Neural cell (in vitro differentiated cells): Measurements from ENCODE around the gene CRPPA. TPM values are rescaled to one million over a fixed set of nuclear protein-coding genes. Genes with fewer than 3 reads are reported as not detected.

Experiments used
- H2AFZ ChIP-seq: fragments of 200-600, 300-800 bp; sonication (generic), shearing (Covaris generic); 2 replicates; pipeline ENCODE4 v1.6.0; 2014; ENCODE audit warnings: low read depth, mild to moderate bottlenecking, antibody characterized with exemption, low read length, moderate library complexity
- H3F3A ChIP-seq: fragments of 200-600 bp; shearing (Covaris generic); 2 replicates; pipeline ENCODE4 v1.6.1; 2016; ENCODE audit warnings: mild to moderate bottlenecking, moderate library complexity, mixed read lengths, antibody characterized with exemption, low read length; ENCODE audit not compliant: insufficient read depth, poor library complexity, severe bottlenecking
- H3K27ac ChIP-seq: fragments of 200-600, 300-800 bp; sonication (generic), shearing (Covaris generic); 2 replicates; pipeline ENCODE4 v1.5.1; 2014; ENCODE audit warnings: mild to moderate bottlenecking, low read length, moderate library complexity
- H3K27me3 ChIP-seq: fragments of 300-800, 200-600 bp; sonication (generic), shearing (Covaris generic); 2 replicates; pipeline ENCODE4 v1.6.0; 2014; ENCODE audit warnings: mild to moderate bottlenecking, low read depth, low read length, moderate library complexity; ENCODE audit not compliant: insufficient read depth
- H3K36me3 ChIP-seq: fragments of 300-800, 200-600 bp; sonication (generic), shearing (Covaris generic); 2 replicates; pipeline ENCODE4 v1.5.1; 2014; ENCODE audit warnings: mild to moderate bottlenecking, antibody characterized with exemption, low read length, moderate library complexity; ENCODE audit not compliant: insufficient read depth
- H3K4me2 ChIP-seq: fragments of 300-800, 200-600 bp; sonication (generic), shearing (Covaris generic); 2 replicates; pipeline ENCODE4 v1.6.0; 2014; ENCODE audit warnings: mild to moderate bottlenecking, low read length
- H3K4me3 ChIP-seq: fragments of 300-800, 200-600 bp; sonication (generic), shearing (Covaris generic); 2 replicates; pipeline ENCODE4 v1.5.1; 2014; ENCODE audit warnings: mild to moderate bottlenecking, low read length, moderate library complexity
- H3K79me2 ChIP-seq: fragments of 200-600 bp; shearing (Covaris generic); replicated peaks from 2 replicates; pipeline ENCODE4 v1.6.0; 2014; ENCODE audit warnings: mild to moderate bottlenecking, low read length, moderate library complexity; ENCODE audit not compliant: insufficient read depth
- H3K9ac ChIP-seq: fragments of 300-800, 200-600 bp; sonication (generic), shearing (Covaris generic); 2 replicates; pipeline ENCODE4 v1.6.1; 2016; ENCODE audit warnings: mild to moderate bottlenecking, low read length, mixed read lengths
- H3K9me2 ChIP-seq: fragments of 200-600 bp; shearing (Covaris generic); 2 replicates; pipeline ENCODE4 v1.6.1; 2016; ENCODE audit warnings: mild to moderate bottlenecking, low read length, mixed read lengths; ENCODE audit not compliant: insufficient read depth
- H3K9me3 ChIP-seq: fragments of 200-600, 300-800 bp; sonication (generic), shearing (Covaris generic); 2 replicates; pipeline ENCODE4 v1.6.1; 2016; ENCODE audit warnings: mild to moderate bottlenecking, mixed run types, low read length, moderate library complexity, mixed read lengths
- H4K20me1 ChIP-seq: fragments of 200-600 bp; shearing (Covaris generic); 2 replicates; pipeline ENCODE4 v1.6.1; 2016; ENCODE audit warnings: mild to moderate bottlenecking, mixed run types; ENCODE audit not compliant: insufficient read depth
- EP300 ChIP-seq: fragments of 450-650 bp; conservative IDR thresholded peaks from 2 replicates; pipeline ENCODE4 v1.6.1; 2014; ENCODE audit warnings: antibody characterized with exemption, mild to moderate bottlenecking, moderate library complexity; ENCODE audit not compliant: poor library complexity, severe bottlenecking
- EZH2 ChIP-seq: fragments of 200-600, 300-800 bp; shearing (Covaris generic), sonication (generic); IDR thresholded peaks from 2 replicates; pipeline ENCODE4 v1.6.1; 2014; ENCODE audit warnings: antibody characterized with exemption, low read length, borderline replicate concordance, mild to moderate bottlenecking; ENCODE audit not compliant: insufficient read depth, poor library complexity, severe bottlenecking
- MXI1 ChIP-seq: fragments of 450-650 bp; conservative IDR thresholded peaks from 2 replicates; pipeline ENCODE4 v1.6.1; 2014; ENCODE audit warnings: antibody characterized with exemption, mild to moderate bottlenecking; ENCODE audit not compliant: poor library complexity, severe bottlenecking
- POLR2AphosphoS5 ChIP-seq: IDR thresholded peaks from 2 replicates; pipeline ENCODE4 v1.6.1; 2012
- RAD21 ChIP-seq: fragments of 450-650 bp; conservative IDR thresholded peaks from 2 replicates; pipeline ENCODE4 v1.6.1; 2014; ENCODE audit warnings: antibody characterized with exemption, mild to moderate bottlenecking, moderate library complexity
- SMC3 ChIP-seq: fragments of 450-650 bp; conservative IDR thresholded peaks from 2 replicates; pipeline ENCODE4 v1.6.1; 2014; ENCODE audit warnings: antibody characterized with exemption, mild to moderate bottlenecking, moderate library complexity; ENCODE audit not compliant: poor library complexity
- TAF1 ChIP-seq: IDR thresholded peaks from 2 replicates; pipeline ENCODE4 v1.6.1; 2012; ENCODE audit warnings: low read depth
- polyA plus RNA-seq: library from polyadenylated mRNA; depleted of rRNA; stranded (reverse); fragments of >200 nt; gene quantifications from 2 replicates; pipeline ENCODE4 v1.2.3, GENCODE V29; 2014
- TF ChIP-seq, protein P1 (sequence below): IDR thresholded peaks from 2 replicates; pipeline ENCODE4 v1.6.1; 2012; ENCODE audit warnings: borderline replicate concordance
- TF ChIP-seq, protein P2 (sequence below): fragments of 450-650 bp; IDR thresholded peaks from 2 replicates; pipeline ENCODE4 v1.5.1; 2014; ENCODE audit warnings: antibody characterized with exemption, mild to moderate bottlenecking, moderate library complexity; ENCODE audit not compliant: poor library complexity, severe bottlenecking

The CRPPA gene
- polyA plus RNA-seq, 1 donor from 2014 or later = 0.05 TPM

DNA sequence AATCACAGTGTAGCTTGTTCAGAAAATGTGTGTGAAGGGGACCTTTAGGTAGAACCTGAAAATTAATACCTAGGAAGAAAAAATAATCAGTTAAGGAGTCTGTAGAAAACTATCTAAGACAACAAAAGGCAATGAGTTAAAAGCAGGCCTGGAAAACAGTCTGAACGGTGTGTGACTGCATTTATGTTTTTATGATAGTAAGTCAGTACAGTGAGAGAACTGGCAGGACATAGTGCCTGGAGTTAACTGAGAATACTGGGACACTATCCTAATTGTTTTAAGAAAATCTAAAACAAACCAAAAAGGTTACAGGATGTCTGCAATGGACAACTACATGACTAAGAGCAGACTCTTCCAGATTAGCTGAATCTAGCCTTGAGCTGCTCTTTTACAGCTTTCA is 17.9 kb downstream of the CRPPA start:
- no peak overlapping the region for H3K4me3 ChIP-seq
- H3K9me2 ChIP-seq = no peaks in the 10 kb centered on the region
- H3K9me3 ChIP-seq = peaks cover 18% of the 10 kb centered on the region
- H3K27ac ChIP-seq = no peak overlapping the region
- H3F3A ChIP-seq = no peaks in the 10 kb centered on the region
- H2AFZ ChIP-seq = no peak overlapping the region
- H3K9ac ChIP-seq = no peak overlapping the region
- no peaks in the 10 kb centered on the region for H4K20me1 ChIP-seq
- H3K79me2 ChIP-seq = no peaks in the 10 kb centered on the region
- no peak for TF ChIP-seq RAD21
- no peak for TF ChIP-seq SMC3
- TF ChIP-seq MXI1 = no peak
- no peak for TF ChIP-seq POLR2AphosphoS5
- TF ChIP-seq, protein P1, sequence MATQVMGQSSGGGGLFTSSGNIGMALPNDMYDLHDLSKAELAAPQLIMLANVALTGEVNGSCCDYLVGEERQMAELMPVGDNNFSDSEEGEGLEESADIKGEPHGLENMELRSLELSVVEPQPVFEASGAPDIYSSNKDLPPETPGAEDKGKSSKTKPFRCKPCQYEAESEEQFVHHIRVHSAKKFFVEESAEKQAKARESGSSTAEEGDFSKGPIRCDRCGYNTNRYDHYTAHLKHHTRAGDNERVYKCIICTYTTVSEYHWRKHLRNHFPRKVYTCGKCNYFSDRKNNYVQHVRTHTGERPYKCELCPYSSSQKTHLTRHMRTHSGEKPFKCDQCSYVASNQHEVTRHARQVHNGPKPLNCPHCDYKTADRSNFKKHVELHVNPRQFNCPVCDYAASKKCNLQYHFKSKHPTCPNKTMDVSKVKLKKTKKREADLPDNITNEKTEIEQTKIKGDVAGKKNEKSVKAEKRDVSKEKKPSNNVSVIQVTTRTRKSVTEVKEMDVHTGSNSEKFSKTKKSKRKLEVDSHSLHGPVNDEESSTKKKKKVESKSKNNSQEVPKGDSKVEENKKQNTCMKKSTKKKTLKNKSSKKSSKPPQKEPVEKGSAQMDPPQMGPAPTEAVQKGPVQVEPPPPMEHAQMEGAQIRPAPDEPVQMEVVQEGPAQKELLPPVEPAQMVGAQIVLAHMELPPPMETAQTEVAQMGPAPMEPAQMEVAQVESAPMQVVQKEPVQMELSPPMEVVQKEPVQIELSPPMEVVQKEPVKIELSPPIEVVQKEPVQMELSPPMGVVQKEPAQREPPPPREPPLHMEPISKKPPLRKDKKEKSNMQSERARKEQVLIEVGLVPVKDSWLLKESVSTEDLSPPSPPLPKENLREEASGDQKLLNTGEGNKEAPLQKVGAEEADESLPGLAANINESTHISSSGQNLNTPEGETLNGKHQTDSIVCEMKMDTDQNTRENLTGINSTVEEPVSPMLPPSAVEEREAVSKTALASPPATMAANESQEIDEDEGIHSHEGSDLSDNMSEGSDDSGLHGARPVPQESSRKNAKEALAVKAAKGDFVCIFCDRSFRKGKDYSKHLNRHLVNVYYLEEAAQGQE = no peak
- no peak for TF ChIP-seq EZH2
- TF ChIP-seq EP300 = no peak
- no peak for TF ChIP-seq TAF1
- TF ChIP-seq, protein P2, sequence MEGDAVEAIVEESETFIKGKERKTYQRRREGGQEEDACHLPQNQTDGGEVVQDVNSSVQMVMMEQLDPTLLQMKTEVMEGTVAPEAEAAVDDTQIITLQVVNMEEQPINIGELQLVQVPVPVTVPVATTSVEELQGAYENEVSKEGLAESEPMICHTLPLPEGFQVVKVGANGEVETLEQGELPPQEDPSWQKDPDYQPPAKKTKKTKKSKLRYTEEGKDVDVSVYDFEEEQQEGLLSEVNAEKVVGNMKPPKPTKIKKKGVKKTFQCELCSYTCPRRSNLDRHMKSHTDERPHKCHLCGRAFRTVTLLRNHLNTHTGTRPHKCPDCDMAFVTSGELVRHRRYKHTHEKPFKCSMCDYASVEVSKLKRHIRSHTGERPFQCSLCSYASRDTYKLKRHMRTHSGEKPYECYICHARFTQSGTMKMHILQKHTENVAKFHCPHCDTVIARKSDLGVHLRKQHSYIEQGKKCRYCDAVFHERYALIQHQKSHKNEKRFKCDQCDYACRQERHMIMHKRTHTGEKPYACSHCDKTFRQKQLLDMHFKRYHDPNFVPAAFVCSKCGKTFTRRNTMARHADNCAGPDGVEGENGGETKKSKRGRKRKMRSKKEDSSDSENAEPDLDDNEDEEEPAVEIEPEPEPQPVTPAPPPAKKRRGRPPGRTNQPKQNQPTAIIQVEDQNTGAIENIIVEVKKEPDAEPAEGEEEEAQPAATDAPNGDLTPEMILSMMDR = no peak
- no peak overlapping the region for H3K4me2 ChIP-seq
- H3K36me3 ChIP-seq = peaks cover 8% of the 10 kb centered on the region
- H3K27me3 ChIP-seq = no peaks in the 10 kb centered on the region

DNA sequence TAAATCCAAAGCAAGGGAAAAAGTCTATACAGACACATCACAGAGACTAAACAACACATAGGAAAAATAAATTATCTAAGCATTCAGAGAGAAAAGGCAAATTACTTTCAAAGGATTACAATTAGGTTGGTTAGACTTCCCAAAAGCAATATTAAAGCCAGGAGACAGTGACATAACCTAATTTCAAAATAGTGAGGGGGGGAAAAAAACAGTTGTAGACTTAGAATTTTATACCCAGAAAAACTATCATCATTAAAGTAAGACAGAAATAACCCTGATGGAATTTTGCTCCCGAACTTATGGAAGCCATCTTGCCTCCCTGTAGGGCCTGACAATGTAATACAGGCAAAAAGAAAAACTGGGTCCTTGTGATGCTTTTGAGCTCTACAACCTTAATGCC is 18.4 kb downstream of the CRPPA start:
- Histone ChIP-seq H3K9me3 (peaks cover 24% of the 10 kb centered on the region), H2AFZ (no peak overlapping the region), H3K9me2 (no peaks in the 10 kb centered on the region), H3F3A (no peaks in the 10 kb centered on the region), H3K27ac (no peak overlapping the region), H3K79me2 (no peaks in the 10 kb centered on the region), H3K9ac (no peak overlapping the region), H3K4me3 (no peak overlapping the region), H3K36me3 (peaks cover 12% of the 10 kb centered on the region), H4K20me1 (no peaks in the 10 kb centered on the region), H3K27me3 (no peaks in the 10 kb centered on the region), H3K4me2 (no peak overlapping the region)
- TF ChIP-seq POLR2AphosphoS5 (no peak), EZH2 (no peak), RAD21 (no peak), EP300 (no peak), SMC3 (no peak), MXI1 (no peak), TAF1 (no peak)
- TF ChIP-seq, protein P1 = no peak
- TF ChIP-seq, protein P2 = no peak
